HuH-7.5 (cell line): ENCODE results near the gene ZMYND8.
A peak's percentile ranks its signal among the peaks of the same experiment; 100 is the strongest.
"Not testable (repeated sequence)": the region's sequence is repeated elsewhere in the genome, so short reads cannot be mapped to it uniquely, and the experiment has no call there.

Experiments used
- DNase-seq: peaks from one replicate; pipeline ENCODE4 v3.0.0; 2011; ENCODE audit warnings: low spot score

The ZMYND8 gene

DNA sequence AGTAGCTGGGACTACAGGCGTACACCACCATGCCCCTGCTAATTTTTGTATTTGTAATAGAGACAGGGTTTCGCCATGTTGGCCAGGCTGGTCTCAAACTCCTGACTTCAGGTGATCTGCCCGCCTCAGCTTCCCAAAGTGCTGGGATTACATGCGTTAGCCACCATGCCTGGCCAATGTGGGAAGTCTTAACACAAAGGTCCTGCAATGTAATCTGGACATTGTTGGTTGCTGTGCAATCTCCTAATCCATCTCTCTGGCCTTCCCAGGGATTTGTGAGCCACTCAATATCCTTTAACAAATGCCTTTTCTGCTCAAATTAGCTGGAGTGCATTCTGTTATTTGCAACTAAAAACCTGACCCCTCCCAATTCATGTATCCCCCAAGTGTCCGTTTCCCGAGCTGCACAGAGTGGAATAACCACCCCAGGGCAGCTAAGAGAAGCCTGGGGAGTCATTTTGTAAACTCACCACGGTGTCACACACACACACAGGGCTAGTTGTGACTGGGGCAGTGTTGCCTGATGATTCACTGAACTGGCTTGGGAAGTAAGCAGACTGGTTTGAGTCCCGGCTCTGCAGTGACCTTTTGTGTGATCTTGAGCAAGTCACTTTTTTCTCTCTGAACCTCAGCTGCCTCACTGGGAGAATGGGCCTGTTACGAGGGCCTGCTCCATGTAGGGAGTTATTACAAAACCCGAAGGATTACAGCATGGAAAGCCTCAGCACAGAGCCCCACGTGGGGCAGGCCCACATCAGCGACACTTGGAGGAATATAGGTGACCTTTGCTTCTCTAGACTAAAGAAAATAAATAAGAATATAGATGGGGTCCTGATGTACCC lies 152.3 kb downstream of the ZMYND8 start:
- DNase-seq: peak; percentile 94

DNA sequence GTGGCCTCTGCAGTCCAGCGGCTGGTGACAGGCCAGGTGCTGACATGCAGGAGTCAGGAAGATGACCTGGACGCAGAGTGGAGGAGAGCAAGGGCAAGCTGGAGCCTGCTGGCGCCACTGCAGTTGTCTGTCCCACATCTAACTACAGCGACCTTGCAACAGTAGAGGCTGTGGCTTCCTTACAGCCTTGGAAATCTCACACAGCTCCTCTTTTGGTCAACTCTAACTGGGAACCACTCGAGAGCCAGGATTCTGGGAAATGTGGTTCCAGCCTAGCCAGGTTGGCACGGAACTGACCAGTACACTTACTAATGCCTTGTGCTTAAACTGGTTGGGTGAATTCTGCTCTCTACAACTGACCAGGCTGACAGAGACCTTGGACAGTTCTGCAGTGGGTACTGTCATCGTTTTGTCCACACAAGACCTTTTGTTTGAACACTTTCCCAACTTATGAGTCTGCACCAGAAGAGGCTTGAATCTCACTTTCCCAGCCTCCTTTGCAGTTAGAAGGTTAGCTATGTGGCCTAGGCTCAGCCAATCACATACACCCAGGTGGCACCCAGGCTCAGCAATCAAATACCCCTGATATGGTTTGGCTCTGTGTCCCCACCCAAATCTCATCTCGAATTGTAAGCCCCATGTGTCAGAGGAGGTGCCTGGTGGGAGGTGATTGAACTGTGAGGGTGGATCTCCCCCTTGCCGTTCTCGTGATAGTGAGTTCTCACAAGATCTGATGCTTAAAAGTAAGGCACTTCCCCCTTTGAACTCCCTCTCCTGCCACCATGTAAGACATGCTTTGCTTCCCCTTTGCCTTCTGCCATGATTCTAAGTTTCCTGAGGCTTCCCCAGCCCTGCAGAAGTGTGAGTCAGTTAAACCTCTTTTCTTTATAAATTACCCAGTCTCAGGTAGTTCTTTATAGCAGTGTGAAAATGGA lies 153.5 kb downstream of the ZMYND8 start:
- DNase-seq: no peak

GRCh38 chr20:47201074-47201730 lies 155.3 kb downstream of the ZMYND8 start:
- DNase-seq: no peak

- no peak for DNase-seq
Observed at GRCh38 chr20:47198996-47199552, 157.4 kb downstream of the ZMYND8 start.

GRCh38 chr20:47198254-47198671 lies 158.2 kb downstream of the ZMYND8 start:
- DNase-seq: no peak

GRCh38 chr20:47196091-47197081 lies 160.1 kb downstream of the ZMYND8 start:
- DNase-seq: peak; percentile 99

DNA sequence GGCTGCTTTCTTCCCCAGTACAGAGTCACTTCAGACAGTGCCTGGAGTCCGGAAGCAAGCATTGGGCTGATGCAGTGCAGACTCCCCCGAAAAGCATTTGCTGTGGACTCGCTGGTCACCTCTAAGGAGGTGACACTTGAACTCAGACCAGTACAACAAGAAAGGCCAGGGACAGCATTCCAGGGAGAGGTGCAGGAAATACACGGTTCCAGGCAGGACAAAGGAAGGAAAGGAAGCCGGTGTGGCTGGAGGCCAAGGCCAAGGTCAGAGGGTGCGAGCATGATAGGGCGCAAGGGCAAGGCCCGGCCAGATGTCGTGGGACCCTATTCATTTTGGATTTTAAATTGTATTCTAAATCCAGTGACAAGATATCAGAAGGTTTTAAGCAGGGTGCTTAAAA lies 160.9 kb downstream of the ZMYND8 start:
- DNase-seq: no peak

DNA sequence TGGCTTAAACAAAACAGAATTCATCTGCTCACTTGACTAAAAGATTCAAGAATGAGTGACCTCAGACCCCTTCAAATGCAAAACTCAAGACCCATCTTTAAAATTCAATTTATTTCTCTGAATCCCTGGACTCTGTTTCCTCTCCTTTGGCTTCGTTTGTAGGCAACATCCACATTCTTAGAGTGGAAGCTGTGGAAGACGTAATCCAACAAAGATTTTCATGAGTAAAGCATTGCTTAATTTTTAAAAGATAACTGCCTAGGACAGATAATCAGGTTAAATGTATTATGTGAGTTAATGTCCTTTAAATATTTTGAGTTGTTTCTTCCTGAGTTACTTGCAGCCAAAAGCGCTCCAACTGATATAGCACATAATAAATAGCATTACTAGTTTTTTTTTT lies 164.5 kb downstream of the ZMYND8 start:
- no peak for DNase-seq

GRCh38 chr20:47191074-47191673 lies 165.3 kb downstream of the ZMYND8 start:
- no peak for DNase-seq

- DNase-seq: no peak
Observed at GRCh38 chr20:47189060-47189459, 167.4 kb downstream of the ZMYND8 start.

DNA sequence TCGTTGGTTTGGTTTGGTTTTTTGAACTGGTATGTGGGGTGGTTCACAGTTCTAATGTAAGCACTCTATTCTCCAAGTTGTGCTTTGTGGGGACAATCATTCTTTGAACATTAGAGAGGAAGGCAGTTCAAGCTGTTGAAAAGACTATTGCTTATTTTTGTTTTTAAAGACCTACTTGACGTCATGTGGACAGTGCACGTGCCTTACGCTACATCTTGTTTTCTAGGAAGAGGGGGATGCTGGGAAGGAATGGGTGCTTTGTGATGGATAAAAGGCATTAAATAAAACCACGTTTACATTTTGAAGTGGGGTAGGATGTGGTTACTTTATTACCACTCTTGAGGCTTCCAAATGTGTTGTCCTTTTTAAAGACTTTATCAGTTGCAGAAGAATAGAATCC lies 168.0 kb downstream of the ZMYND8 start:
- DNase-seq: no peak

DNA sequence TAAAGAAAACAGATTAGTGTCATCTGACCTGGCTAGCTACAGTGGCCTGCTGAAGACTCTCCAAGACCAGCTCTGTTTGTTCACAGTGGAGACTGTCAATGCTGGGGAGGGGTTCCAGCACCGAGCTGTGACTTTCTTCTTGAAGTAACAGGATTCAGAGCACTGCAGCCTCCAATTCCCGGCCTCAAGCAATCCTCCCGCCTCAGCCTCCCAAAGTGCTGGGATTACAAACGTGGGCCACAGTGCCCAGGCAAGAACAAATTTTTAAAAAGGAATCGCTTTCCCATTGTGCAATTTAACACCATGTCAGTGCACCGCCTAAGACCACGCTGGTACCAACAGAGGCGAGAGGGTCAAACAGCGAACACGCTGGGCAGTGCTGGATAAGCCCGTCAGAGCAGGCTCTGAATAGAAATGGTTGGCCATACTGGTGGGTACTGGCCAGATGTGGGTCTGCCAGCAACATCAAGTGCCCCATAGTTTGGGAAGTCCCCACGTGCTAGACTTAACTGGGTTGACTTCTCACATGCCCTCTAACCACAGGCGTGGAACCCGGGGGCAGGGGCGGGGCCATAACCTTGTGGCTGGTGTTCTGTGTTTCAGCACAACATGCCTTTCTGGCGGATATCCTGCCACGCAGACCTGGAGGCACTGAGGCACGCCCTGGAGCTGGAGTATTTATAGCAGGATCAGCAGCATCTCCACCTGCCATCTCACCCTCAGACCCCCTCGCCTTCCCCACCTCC lies 168.9 kb downstream of the ZMYND8 start:
- DNase-seq: no peak

DNA sequence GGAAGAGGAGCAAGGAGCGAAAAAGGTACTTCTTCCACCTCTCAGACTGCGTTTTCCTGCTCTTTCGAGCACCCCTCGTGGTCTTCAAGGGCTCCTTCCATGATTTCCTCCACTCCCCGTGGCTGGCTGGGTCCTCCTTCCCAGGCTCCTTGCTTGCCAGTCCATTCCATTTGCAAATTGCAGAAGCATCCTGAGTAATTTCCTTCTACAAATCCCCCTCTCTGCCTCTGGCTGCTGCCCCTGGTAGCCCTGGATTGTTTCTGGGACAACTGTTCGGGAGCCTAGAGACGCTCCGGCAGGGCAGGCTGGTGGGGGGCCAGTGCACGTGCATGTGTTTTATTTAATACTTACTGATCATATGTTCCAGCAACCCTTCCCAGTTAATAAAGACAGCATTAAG lies 173.1 kb downstream of the ZMYND8 start:
- no peak for DNase-seq

DNA sequence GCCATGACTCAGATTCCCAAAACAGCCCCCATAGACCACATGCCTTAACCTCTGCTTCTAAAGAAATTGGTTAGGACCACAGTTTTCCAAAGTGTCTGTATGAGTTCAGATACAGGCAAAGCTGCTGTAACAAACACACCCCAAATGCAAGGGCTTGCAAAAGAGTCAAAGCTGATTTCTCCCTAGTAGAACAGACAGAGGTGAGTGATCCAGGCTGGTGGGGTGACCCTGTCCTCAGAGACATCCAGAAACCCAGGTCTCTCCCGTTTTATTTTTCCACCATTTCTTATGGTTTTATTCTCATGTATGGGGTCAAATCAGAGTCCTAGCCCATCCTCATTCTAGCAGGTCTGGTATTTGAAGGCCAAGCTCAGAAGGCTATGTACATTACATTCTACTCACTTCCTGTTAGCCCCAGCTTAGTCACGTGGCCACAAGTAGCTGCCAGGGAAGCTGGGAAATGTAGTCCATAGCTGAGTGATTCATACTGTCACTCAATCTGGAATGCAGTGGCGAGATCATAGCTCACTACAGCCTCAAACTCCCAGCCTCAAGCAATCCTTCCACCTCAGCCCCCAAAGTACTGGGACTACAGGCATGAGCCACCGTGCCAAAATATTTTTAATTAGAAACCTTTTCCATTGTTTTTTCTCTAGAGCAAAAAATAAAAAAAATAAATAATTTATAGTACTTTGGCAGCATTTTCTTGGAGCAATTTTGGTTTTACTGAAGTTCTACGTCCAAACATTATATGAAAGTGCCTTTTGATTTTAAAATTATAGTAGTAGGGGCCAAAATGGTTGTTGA lies 175.2 kb downstream of the ZMYND8 start:
- DNase-seq: peak; percentile 99

- no peak for DNase-seq
Observed at GRCh38 chr20:47179267-47179666, 177.2 kb downstream of the ZMYND8 start.

- no peak for DNase-seq
Observed at GRCh38 chr20:47178851-47179250, 177.6 kb downstream of the ZMYND8 start.

GRCh38 chr20:47178277-47178676 lies 178.2 kb downstream of the ZMYND8 start:
- DNase-seq: no peak

GRCh38 chr20:47176217-47176616 lies 180.3 kb downstream of the ZMYND8 start:
- not testable (repeated sequence) for DNase-seq

GRCh38 chr20:47175493-47175892 lies 181.0 kb downstream of the ZMYND8 start:
- peak; percentile 22 for DNase-seq
